AG10803 (cell line): Measurements from ENCODE around the gene ANKRD40.

ENCODE experiments used
- DNase-seq: peaks from one replicate; pipeline ENCODE4 v3.0.0; 2010; ENCODE audit warnings: low read depth
- H3K4me3 ChIP-seq: 2 replicates; pipeline ENCODE4 v1.5.1; 2011; ENCODE audit warnings: mild to moderate bottlenecking, low read length, control low read depth
- CTCF ChIP-seq: conservative IDR thresholded peaks from 2 replicates; pipeline ENCODE4 v1.5.1; 2011; ENCODE audit warnings: mild to moderate bottlenecking, low read length, control low read depth, inconsistent platforms

Gene ANKRD40

DNA sequence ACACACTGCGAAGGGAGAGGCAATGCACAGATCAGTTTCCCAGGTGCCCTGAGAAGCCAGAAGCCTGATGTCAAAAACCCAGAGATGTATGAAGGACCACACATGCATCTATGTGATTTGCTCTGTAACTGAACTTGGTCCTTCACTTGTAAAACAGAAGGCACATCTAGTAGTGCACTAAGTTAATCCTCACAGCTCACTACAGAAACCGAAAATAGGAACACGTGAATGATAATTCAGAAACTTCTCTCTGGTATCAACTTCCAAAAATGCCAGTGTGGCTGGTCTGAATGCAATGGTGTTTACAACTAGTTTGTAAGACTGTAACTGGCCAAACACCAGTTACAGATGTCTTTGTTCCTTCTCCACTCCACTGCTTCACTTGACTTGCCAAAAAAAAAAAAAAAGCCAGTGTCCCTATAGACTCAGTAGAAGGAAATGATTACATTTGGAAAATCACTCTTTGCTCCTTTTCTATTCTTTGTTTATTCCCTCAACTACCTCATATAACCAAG, 11.3 kb downstream of the ANKRD40 start:
- TF ChIP-seq CTCF, result no peak
- no peak for DNase-seq
- H3K4me3 ChIP-seq, result no peak overlapping the region

DNA sequence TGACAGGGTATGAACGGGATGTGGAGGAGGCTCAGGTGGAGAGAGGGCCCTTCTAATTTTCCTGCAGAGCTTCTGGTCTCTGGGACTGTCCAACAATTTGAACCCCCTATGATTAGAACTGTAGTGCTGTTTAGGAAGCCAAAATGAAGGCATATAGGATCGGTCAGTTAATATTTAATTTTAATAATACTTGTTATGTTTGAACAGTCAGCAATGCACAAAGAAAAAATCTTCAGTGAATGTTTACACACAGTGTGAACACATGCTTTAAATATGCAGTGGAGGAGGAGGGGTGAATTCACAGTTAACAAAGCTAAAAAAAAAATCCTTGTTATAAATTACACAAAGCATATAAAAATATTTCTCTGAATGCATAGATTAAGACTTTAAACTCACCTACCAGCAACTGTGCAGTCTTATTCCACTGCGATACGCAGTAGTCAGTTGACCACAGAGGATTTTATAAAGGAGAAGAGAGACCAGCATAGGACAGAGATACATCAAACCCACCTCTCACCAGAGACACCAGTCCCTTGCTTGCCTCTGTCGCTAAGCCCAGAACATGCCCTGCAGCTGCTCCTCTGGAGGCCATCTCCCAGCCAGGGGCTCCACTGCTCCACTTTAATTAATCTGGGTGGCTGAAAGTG, 14.6 kb downstream of the ANKRD40 start:
- DNase-seq, result peak; percentile 42
- TF ChIP-seq CTCF, result no peak
- H3K4me3 ChIP-seq, result no peak overlapping the region

- DNase-seq, result no peak
- H3K4me3 ChIP-seq, result no peak overlapping the region
- no peak for TF ChIP-seq CTCF
Observed at GRCh38 chr17:50692448-50693035, 15.2 kb downstream of the ANKRD40 start.

DNA sequence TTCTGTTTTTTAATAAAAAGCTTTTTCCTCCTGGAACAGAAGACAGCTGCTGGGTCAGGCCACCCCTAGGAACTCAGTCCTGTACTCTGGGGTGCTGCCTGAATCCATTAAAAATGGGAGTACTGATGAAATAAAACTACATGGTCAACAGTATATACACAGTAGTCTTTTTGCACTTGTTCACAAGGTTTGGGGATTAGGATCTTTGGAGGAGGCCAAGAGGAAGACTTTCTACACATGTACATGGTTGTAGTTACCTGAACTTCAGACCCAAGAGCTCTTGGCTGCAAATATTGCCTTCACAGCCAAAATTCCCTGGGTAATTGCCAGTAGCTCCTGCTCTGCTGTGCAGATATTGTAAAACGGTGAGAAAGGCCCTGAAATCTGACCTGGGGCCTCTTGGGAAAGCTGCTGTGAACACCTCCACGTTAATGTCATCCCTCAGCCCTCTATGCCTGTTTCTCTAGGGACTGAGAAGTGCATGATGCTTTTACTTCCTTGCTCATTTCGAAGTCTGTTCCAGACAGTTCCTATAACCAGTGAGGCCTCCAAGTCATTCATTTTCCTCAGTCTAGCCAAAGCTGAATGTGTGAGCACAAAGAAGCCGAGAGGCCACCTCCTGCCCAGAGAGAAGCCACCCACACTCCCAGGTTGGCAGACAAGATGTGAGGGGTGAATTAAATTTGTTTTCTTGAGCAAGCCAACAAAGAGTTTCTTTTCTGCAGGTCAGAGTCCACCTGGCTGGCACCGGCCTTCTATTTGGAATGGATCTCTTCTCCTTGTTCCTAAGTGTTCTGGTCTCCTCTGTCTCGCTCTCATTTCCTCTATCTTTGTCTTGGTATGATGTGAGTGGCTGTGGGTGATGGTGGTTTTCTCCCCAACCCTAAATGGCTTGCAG, 15.9 kb downstream of the ANKRD40 start:
- DNase-seq, result no peak
- no peak for TF ChIP-seq CTCF
- H3K4me3 ChIP-seq, result no peak overlapping the region

GRCh38 chr17:50690887-50691549, 16.7 kb downstream of the ANKRD40 start:
- no peak overlapping the region for H3K4me3 ChIP-seq
- no peak for DNase-seq
- no peak for TF ChIP-seq CTCF

DNA sequence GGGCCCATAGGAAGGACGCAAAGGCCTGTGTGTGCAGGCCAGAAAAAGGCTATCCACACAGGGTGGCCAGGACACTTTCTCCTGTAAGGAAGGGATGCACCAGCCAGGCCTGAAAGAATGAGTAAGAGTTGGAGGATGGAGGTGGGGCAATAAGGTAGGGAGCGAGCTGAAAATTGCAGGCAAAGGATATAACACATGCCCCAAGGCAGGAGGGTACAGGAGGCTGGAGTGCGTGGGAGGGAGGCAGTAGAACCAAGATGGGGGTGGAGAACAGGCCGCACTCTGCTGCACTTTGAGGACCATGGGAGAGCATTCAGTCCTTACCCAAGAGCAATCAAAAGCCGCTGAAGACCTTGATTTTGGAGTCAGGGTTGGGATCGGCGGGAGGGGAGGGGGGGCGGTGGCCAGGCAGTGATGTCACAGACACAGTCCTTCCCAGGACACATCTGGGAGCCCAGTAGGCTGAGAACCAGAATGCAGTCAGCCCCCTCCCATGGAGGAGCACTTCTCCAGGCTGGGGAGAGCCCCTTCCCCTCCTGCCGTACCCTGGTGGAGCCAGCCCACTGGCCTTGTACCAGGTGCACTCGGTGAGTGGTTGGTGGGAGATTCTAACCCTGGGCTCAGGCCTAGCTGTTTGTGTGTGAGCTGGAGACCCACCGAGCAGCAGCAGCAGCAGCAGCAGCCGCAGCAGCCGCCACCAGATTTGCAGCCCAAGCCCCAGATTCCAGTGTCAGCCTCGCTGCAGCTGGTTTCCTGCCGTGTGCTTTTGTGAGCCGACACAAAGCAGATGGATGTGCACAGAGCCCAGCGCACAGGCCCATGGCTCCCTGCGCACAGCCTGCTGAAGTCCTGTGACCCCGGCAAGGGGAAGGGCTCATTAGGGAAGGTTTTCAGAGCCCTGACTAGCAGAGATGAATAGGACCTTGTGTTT, 17.5 kb downstream of the ANKRD40 start:
- no peak for DNase-seq
- no peak overlapping the region for H3K4me3 ChIP-seq
- TF ChIP-seq CTCF, result no peak
